ENCODE results near the gene TRMT11.

The TRMT11 gene

DNA sequence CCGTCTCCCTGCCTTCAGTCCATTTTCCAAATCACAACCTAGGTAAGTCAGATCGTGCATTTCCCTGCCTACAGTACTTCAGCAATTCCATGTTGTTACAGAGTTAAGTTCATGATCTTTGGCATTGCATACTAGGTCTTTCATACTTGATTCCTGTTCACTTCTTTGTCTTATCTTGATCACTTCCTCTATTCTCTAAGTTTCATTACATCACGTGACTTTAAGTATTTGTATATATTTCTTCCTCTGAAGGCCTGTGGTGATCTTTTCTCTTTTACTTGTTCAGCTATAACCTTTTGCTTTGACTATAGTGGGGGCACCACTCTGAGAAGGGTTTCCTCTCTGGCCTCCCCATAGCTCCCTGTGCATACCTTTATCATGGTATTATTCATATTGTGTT, 100.2 kb downstream of the TRMT11 start:
- H3K36me3 ChIP-seq (replicated peaks): no peaks in the 10 kb centered on the region
- DNase-seq: no peak
- TF ChIP-seq CTCF (IDR thresholded peaks at IDR 0.05; ENCODE audit: low read depth, low read length, missing control alignments): no peak
- no peak overlapping the region for H3K27ac ChIP-seq
- no peaks in the 10 kb centered on the region for H3K27me3 ChIP-seq (replicated peaks)
- in situ Hi-C loops (cut with HindIII; ENCODE audit: low pct_ligation_motif_present, low sequenced_read_pairs): no loop called here
- no peak overlapping the region for H3K4me3 ChIP-seq (ENCODE audit: low read depth, low read length)
